Coronary artery (tissue), 2 donors: ENCODE measurements around the gene NFATC4.
A peak's percentile ranks its signal among the peaks of the same experiment; 100 is the strongest.
"Not testable (repeated sequence)": the region's sequence is repeated elsewhere in the genome, so short reads cannot be mapped to it uniquely, and the experiment has no call there.

Source experiments
- DNase-seq: peaks from one replicate; pipeline ENCODE4 v3.0.0-alpha.2; 2017; ENCODE audit warnings: low spot score
- H3K27ac ChIP-seq, 2 donors: fragments of 200-600 bp; sonication (generic); one replicate each; pipeline ENCODE4 v1.5.1; 2016 to 2019
- H3K4me3 ChIP-seq: fragments of 200-600 bp; sonication (generic); 2 replicates; pipeline ENCODE4 v1.5.1; 2016; ENCODE audit warnings: mild to moderate bottlenecking, moderate library complexity
- TF ChIP-seq, protein P1 (sequence below): fragments of 200-600 bp; sonication (generic); IDR thresholded peaks from one replicate; pipeline ENCODE4 v1.5.1; 2019; ENCODE audit warnings: antibody characterized with exemption

Gene NFATC4

DNA sequence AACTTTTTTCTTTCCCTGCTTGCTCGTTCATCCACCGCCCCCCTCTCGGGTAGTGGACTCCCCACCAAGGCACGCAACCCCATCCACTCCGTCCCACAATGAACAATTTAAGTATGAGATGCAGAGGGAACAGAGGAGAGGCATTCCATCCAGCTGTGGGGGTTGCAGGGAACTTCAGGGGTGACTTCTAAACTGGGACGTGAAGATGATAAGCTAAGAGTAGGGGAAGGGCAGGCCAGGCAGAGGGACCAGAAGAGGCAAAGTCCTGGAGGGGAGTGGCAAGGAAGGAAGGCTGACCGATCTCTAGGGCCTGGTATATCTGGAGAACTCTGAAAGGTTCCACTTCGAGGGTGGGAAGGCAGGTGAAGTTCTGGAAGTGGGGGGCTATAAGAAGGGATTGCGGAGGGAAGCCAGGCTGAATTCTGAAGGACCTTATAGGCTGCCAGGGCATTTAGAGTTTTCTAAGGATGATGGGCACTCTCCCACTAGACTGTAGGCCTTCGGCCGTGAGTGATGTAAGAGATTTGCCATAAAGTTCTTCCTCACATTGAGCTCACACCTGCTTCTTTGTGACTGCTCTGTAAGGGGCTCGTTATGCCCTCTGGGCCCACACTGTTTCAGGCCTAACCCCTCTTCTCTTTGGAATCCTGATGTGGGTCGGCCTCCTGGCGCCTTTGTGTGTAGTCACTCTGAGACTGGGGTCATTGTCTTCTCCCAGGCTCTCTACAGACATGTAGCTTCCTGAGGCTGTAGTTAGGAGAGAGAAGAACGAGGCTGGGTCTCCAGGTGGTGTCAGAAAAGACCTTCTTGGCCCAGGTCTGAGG lies 12.1 kb downstream of the NFATC4 start:
- Histone ChIP-seq H3K4me3 (no peak overlapping the region), H3K27ac (no peak overlapping the region)
- DNase-seq: peak; percentile 53
- TF ChIP-seq, protein P1, sequence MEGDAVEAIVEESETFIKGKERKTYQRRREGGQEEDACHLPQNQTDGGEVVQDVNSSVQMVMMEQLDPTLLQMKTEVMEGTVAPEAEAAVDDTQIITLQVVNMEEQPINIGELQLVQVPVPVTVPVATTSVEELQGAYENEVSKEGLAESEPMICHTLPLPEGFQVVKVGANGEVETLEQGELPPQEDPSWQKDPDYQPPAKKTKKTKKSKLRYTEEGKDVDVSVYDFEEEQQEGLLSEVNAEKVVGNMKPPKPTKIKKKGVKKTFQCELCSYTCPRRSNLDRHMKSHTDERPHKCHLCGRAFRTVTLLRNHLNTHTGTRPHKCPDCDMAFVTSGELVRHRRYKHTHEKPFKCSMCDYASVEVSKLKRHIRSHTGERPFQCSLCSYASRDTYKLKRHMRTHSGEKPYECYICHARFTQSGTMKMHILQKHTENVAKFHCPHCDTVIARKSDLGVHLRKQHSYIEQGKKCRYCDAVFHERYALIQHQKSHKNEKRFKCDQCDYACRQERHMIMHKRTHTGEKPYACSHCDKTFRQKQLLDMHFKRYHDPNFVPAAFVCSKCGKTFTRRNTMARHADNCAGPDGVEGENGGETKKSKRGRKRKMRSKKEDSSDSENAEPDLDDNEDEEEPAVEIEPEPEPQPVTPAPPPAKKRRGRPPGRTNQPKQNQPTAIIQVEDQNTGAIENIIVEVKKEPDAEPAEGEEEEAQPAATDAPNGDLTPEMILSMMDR: no peak

DNA sequence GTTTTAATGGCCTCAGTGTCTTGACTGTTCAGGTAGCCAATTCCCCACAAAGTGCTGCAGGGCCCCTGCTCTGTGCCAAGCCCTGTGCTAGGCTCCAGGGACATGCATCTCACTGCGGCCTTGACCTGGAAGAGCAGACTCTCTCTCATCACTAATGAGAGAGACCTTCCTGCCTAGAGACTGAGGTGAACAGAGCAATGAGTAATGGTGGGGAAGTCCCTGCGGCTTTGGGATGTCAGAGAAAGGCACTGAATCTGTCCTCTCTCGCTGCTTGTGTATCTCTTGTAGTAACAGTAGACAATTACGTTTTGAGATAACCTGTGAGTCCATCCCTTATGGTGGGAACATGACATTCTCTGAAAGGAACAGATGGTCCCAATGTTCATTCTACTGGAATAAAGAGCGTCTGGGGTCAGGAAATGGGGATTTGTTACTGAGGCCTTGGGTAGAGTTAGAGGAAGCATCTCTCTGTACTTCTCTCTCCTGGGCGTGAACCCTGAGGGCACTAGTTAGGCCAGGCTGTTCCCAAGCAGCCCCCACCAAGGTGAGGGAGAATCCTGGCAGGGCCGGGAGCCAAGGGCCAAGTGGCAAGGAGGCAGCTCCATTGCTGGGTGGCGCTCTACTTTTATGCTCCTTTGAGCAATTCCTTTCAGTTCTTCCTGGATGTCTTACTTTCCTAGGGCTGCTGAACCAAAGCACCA lies 13.5 kb downstream of the NFATC4 start:
- no peak overlapping the region for H3K27ac ChIP-seq
- TF ChIP-seq, protein P1: no peak
- H3K4me3 ChIP-seq: no peak overlapping the region
- DNase-seq: peak; percentile 33

DNA sequence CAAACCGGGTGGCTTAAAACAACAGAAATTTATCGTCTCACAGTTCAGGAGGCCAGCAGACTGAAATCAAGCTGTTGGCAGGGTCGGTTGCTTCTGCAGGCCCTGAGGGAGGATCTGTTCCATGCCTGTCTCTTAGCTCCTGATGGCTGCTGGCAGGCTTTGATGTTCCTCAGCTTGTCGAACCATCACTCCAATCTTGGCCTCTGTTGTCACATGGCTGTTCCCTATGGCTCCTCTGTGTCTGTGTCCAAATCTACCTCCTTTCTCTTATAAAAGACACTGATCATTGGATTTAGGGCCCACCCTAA lies 14.0 kb downstream of the NFATC4 start:
- DNase-seq: no peak
- TF ChIP-seq, protein P1: no peak
- H3K27ac ChIP-seq: no peak overlapping the region
- H3K4me3 ChIP-seq: no peak overlapping the region

DNA sequence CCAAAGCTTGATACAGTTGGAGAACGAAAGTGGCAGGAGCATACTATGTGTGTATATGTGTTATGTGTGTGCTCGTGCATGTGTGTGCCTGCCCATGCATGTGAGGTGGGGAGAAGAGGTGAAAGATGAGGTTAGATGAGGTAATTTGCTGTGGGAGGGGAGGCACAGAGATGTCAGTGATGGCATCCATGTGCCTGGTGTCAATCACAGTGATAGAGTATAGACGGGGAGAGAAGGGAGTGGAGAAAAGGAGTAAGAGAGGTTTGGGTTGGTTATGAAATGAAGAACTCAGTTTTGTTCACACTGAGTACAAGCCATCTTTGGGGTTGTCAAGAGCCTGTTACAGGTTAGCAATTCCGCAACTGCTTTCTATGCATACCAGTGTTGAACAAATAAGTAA lies 16.2 kb downstream of the NFATC4 start:
- DNase-seq: no peak

DNA sequence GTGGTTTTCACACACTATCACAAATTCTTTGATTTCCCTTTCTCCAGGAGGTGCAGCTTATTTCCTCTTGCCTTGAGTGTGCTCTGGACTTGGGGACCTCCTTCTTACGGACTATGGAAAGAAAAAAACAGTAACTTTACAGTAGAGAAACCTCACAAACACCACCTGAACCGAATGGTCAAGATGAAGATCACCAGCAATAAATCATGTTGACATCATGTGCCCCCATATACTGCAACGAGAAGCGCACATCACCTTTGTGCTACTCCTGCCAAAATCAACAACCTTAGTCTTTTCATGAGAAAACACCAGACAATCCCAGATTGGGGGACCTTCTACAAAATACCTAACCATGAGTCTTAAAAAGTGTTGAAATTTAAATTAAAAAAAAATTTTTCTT lies 17.5 kb downstream of the NFATC4 start:
- Histone ChIP-seq H3K4me3 (no peak overlapping the region), H3K27ac (no peak overlapping the region)
- DNase-seq: no peak
- TF ChIP-seq, protein P1: no peak

More for the DNA sequence above, 16.2 kb downstream of the NFATC4 start:
- TF ChIP-seq, protein P1: no peak
- Histone ChIP-seq H3K27ac (no peak overlapping the region), H3K4me3 (no peak overlapping the region)

DNA sequence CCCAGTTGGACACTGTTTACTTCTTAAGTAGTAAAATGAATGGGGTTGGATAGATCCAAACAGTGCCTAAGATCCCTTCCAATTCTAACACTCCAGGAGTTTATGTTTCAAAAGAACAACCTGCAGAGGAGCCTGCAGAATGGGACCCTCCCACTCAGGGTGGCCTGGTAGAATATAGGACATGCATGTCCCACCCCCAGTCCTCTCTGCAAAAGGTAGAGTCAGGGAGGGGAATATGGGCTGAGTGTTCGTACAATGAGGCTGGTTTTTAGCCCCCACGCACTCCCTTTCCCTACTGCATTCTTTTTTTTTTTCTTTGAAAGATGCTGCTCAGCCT lies 19.0 kb downstream of the NFATC4 start:
- no peak for DNase-seq
- TF ChIP-seq, protein P1: no peak

DNA sequence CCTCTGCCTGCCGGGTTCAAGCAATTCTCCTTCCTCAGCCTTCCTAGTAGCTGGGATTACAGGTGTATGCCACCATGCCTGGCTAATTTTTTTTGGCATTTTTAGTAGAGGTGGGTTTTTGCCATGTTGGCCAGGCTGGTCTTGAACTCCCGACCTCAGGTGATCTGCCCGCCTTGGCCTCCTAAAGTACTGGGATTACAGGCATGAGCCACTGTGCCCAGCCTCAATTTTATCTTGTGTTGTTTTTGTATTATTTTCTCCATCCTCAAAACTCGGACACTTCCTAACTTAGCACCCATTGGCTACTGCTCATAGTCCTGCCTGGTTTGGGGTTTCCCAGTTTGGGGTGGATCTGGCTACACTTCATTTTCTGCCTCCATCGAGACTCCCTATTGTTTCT lies 19.6 kb downstream of the NFATC4 start:
- not testable (repeated sequence) for H3K27ac ChIP-seq, H3K4me3 ChIP-seq, DNase-seq

More for the DNA sequence above, 19.0 kb downstream of the NFATC4 start:
- no peak overlapping the region for H3K4me3 ChIP-seq
- H3K27ac ChIP-seq: no peak overlapping the region
